Gastrocnemius medialis (tissue), 4 donors: ENCODE measurements around the gene PDGFRB.

Source experiments
- POLR2A ChIP-seq, 2 donors: fragments of 450-650 bp; IDR thresholded peaks; one replicate each; pipeline ENCODE4 v1.6.1; 2017; ENCODE audit warnings: antibody characterized with exemption in 2 of 2, mild to moderate bottlenecking in 2 of 2, moderate library complexity in 2 of 2
- TF ChIP-seq, protein P1 (sequence below), 5 experiments: fragments of 450-650 bp in 3 of 5; fragments of 200-600 bp in 2 of 5; sonication (generic) in 2 of 5; IDR thresholded peaks in 4 of 5; conservative IDR thresholded peaks in 1 of 5; 1 replicate in 4 of 5; 2 replicates in 1 of 5; pipeline ENCODE4 v1.5.1; 2016 to 2019; ENCODE audit warnings: antibody characterized with exemption in 5 of 5, mild to moderate bottlenecking in 3 of 5, moderate library complexity in 3 of 5

DNA sequence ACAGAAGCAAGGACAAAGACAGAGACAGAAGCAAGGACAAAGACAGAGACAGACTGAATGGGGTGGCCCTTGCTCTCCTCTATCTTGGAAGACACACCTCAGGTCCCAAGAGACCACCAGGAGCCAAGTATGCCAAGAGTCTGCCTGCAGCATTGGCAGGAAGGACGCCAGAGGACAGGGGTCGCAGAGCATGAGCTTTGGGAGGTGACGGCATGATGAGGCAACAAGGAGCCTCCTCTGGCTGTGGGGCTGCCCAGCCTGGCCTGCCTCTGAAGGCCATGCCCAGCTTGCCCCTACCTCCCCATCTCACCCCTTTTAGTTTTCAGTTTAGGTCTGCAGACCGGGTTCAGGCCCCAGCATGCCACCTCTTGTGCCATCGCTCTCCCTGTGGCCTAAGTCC, 17.6 kb downstream of the PDGFRB start:
- TF ChIP-seq, protein P1, sequence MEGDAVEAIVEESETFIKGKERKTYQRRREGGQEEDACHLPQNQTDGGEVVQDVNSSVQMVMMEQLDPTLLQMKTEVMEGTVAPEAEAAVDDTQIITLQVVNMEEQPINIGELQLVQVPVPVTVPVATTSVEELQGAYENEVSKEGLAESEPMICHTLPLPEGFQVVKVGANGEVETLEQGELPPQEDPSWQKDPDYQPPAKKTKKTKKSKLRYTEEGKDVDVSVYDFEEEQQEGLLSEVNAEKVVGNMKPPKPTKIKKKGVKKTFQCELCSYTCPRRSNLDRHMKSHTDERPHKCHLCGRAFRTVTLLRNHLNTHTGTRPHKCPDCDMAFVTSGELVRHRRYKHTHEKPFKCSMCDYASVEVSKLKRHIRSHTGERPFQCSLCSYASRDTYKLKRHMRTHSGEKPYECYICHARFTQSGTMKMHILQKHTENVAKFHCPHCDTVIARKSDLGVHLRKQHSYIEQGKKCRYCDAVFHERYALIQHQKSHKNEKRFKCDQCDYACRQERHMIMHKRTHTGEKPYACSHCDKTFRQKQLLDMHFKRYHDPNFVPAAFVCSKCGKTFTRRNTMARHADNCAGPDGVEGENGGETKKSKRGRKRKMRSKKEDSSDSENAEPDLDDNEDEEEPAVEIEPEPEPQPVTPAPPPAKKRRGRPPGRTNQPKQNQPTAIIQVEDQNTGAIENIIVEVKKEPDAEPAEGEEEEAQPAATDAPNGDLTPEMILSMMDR (IDR thresholded peaks at IDR 0.05 in 4 of 5, conservative IDR thresholded peaks at IDR 0.05 in 1 of 5): no peak
- TF ChIP-seq POLR2A (IDR thresholded peaks at IDR 0.05): no peak
